NCI-H128 (cell line): ENCODE data around the gene SUMO3.

Source experiments
- DNase-seq: peaks from one replicate; lab custom pipeline; 2025; ENCODE audit not compliant: unreplicated experiment; lab: John Stamatoyannopoulos, UW

SUMO3 gene

GRCh38 chr21:44762221-44763049, 55.4 kb downstream of the SUMO3 start:
- DNase-seq, result no peak

- no peak for DNase-seq
These were observed 56.1 kb downstream of the SUMO3 start for GRCh38 chr21:44761747-44762208.

DNA sequence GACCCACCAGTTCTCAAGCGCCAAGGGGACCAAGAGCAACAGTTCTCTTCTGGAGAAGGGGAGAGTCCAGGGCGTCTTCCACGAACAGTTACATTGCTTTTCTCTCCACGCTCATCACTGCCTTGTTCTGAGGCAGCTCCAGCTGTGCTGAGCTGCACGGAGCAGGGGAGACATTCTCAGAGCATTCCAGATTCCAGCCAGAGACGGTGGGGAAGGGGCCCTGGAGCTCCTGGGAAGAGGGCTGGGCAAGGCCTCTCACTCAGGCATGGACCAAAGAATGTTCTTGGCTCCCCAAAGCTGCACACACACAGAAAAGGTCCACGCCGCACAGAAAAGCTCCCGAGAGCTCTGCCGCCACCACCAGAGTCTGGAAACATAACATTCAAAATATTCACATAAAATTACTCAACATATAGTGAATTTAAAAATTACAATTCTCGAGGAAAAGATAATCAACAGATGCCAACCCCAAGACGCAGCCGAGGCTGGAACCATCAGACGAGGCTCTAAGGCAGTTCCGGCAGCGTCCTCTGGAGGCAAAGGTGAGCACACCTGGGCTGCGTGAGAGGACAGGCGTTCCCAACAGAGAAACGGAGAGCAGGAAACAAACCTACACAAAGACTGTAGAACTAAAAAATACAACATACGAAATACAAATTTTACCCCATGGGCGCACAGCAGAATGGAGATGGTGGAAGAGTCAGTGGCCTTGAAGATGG, 56.7 kb downstream of the SUMO3 start:
- DNase-seq, result no peak

DNA sequence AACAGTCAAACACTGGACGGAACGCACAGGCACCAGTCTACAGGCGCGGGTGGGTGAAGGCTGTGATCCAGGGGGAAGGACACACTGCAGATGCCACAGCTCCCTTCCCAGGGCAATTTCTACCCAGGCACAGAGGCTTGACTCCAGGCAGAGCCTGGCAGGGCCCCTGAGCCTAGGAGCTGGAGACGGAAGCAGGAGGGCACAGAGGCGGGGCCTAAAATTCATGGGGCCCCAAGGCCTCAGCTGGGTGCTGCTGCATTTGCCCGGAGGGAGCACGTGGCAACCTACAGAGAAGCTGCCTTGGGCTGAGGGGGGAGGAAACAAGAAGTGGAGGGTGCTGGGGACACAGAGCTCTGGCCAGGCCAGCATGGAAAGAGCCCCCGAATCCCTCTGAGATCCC, 57.5 kb downstream of the SUMO3 start:
- DNase-seq, result no peak

- no peak for DNase-seq
These were observed 58.1 kb downstream of the SUMO3 start for GRCh38 chr21:44759628-44760285.

DNA sequence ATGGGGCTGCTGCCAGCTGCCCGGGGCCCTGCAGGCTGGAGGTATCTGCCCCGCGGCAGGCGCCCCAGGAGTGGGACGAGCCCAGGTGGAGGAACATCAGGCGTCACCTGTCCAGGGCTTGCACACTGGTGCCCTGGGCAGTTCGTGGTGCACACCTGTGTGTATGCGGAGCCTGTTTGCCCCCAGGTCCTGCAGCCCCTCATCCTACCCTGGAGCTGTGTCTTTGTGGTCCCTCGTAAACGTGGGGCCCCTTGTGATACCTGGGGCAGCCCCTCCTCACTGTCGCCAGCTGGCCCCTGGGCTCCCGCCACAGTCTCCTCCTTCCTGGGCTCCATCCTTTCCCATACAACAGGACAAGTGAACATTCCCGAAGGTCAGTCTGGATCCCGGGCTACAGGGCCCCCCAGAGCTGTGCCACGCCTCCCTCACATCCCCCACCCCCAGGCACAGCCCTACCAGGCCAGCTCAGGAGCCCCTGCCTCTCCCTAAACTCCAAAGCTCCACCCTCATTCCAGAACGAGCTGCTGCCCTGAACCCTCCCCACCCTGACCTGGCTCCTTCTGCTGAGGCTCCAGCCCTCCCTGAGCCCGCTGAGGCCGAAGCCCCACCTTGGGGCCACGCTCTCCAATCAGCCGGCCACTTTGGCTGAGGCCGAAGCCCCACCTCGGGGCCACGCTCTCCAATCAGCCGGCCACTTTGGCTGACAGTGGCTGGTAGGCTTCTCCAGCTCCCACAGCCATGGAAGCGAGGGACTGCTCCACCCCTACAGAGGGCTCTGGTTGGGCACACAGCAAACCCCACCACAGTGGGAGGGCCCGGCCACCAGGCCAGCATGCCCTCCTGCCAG, 58.9 kb downstream of the SUMO3 start:
- no peak for DNase-seq

DNA sequence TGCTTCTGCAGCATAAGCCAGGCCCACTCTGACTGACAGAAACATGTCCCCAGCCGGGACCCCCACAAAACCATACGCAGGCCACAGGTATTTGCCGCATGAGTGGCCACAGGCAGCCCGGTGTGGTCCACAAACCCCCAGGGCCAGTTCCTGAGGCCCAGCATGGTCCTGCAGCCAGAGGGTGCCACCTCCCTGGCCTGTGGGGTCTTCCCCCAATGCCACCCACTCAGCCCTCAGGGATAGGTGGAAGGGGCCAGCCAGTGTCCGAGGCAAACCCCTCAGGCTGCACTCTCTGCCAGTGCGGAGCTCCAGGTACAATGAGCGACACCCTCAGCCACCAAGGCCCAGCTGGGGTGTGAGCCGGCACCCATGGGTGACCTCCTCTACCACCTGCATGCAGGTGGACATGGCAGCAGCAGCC, 59.7 kb downstream of the SUMO3 start:
- no peak for DNase-seq

DNA sequence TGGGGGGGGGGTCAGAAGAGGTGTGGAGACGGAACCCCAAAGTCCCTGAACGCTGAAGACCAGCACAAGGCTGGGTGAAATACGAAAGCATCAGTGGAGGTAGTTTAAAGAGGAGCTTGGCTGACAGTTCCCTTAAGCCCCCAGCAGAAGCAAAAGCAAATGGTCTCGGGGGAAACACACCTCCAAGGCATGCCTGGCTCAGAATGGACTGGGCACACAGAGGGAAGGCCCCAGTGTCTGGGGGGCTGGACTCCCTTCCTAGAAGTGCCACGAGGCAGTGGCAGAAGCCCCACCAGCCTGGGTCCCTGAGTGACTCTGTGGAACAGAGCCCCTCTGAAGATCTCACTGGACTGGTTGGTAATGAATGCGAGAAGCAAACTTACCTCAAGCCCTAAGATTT, 60.1 kb downstream of the SUMO3 start:
- no peak for DNase-seq

GRCh38 chr21:44756423-44757185, 61.3 kb downstream of the SUMO3 start:
- DNase-seq, result no peak
